Sigmoid colon (tissue), 4 donors: ENCODE results near the gene VPS51.

Experiments
- POLR2AphosphoS5 ChIP-seq, 4 donors: sonication (generic); formaldehyde crosslinking; IDR thresholded peaks; one replicate each; pipeline ENCODE4 v1.6.1; 2017; ENCODE audit warnings: antibody characterized with exemption in 4 of 4
- TF ChIP-seq, protein P1 (sequence below), 4 experiments: fragments of 450-650 bp in 3 of 4; fragments of 200-600 bp in 1 of 4; IDR thresholded peaks; one replicate each; pipeline ENCODE4 v1.5.1; 2016 to 2019; ENCODE audit warnings: antibody characterized with exemption in 4 of 4, mild to moderate bottlenecking in 3 of 4, moderate library complexity in 2 of 4

DNA sequence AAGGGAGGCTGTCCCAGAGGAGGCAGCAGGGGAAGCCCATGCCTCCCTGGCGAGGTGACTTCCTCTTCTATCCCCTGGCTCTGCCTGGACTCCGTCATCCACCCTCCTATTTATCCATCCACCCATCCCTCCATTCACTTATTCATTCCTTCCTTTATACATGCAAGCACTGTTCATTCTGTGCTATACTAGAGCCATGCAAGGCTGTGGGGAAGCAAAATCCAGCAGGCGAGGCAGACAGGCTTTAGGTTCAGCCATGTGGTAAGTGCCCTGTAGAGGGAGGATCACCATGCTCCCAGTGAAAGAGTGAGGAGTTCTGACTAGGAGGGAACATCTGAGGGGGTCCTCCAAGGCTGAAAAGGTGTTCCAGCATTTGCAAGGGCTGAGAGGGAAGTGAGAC lies 36.5 kb upstream of the VPS51 start:
- TF ChIP-seq, protein P1, sequence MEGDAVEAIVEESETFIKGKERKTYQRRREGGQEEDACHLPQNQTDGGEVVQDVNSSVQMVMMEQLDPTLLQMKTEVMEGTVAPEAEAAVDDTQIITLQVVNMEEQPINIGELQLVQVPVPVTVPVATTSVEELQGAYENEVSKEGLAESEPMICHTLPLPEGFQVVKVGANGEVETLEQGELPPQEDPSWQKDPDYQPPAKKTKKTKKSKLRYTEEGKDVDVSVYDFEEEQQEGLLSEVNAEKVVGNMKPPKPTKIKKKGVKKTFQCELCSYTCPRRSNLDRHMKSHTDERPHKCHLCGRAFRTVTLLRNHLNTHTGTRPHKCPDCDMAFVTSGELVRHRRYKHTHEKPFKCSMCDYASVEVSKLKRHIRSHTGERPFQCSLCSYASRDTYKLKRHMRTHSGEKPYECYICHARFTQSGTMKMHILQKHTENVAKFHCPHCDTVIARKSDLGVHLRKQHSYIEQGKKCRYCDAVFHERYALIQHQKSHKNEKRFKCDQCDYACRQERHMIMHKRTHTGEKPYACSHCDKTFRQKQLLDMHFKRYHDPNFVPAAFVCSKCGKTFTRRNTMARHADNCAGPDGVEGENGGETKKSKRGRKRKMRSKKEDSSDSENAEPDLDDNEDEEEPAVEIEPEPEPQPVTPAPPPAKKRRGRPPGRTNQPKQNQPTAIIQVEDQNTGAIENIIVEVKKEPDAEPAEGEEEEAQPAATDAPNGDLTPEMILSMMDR (IDR thresholded peaks at IDR 0.05) = no peak
- TF ChIP-seq POLR2AphosphoS5 (IDR thresholded peaks at IDR 0.05) = no peak
